ENCODE data around the gene KRTAP10-9.
"Not testable (repeated sequence)": the region's sequence is repeated elsewhere in the genome, so short reads cannot be mapped to it uniquely, and the experiment has no call there.

The KRTAP10-9 gene

GRCh38 chr21:44658913-44659595 is 32.2 kb downstream of the KRTAP10-9 start:
- DNase-seq: no peak

- not testable (repeated sequence) for DNase-seq
Measured at GRCh38 chr21:44661567-44661966, 34.7 kb downstream of the KRTAP10-9 start.

- DNase-seq: no peak
Measured at GRCh38 chr21:44664691-44665090, 37.8 kb downstream of the KRTAP10-9 start.

GRCh38 chr21:44666401-44667320 is 39.8 kb downstream of the KRTAP10-9 start, which contains the start of gene KRTAP12-2:
Gene KRTAP12-2 (minus strand): TSS chr21:44666927. CDS start chr21:44666886, 41 bp downstream.
- DNase-seq: no peak

- no peak for DNase-seq
Measured at GRCh38 chr21:44667612-44668011, 40.7 kb downstream of the KRTAP10-9 start.

GRCh38 chr21:44670642-44671432 is 43.9 kb downstream of the KRTAP10-9 start:
- no peak for DNase-seq

GRCh38 chr21:44671911-44672310 is 45.0 kb downstream of the KRTAP10-9 start:
- DNase-seq: no peak

GRCh38 chr21:44677881-44678280 is 51.0 kb downstream of the KRTAP10-9 start:
- DNase-seq: no peak
